ENCODE data around the gene WDR82. TPM values are rescaled to one million over a fixed set of nuclear protein-coding genes. Genes with fewer than 3 reads are reported as not detected.

Gene WDR82
- total RNA-seq, 1 donor from 2014 or later: 71.5 TPM

DNA sequence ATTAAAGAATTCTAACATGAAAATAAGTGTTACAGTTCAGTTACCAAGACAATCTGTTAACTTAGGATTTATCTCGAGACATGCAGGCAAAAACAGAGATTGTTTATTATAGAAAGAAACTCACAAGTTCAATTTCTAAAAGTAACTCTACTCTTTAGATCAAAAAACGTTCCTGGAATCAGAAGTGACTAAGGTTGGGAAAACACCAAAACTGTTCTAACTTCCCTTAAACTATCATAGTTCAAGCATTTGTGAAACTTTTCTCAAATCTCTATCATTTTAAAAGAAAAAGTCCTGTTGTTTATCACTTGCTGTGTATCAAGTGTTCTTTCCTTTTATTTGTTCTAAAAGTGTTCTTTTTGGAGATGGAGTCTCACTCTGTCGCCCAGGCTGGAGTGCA is 8.7 kb downstream of the WDR82 start:
- intact Hi-C loops (cut with DNase I): no loop called here
- no peak for DNase-seq (ENCODE audit: low spot score)
- ATAC-seq: no peak

- ATAC-seq (no peak), DNase-seq (ENCODE audit: low spot score) (no peak)
Observed at GRCh38 chr3:52268036-52268435, 10.4 kb downstream of the WDR82 start.

DNA sequence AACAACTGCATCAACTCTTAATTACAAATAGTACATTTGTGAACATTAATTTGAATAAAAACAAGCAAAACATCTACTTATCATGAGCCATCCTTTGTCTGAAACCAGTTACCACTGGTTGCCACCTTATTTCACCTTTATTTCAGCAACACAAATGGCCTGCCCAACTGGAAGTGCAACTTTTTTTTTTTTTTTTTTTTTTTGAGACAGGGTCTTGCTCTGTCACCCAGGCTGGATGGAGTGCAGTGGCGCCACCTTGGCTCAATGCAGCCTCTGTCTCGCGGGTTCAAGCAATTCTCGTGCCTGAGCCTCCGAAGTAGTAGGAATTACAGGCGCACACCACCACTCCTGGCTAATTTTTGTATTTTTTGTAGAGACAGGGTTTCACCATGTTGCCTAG is 13.1 kb downstream of the WDR82 start:
- DNase-seq (ENCODE audit: low spot score): no peak
- intact Hi-C loops (cut with DNase I): no loop called here
- ATAC-seq: no peak

More at GRCh38 chr3:52268036-52268435, 10.4 kb downstream of the WDR82 start:
- intact Hi-C loops (cut with DNase I): no loop called here

GRCh38 chr3:52262447-52262846 is 16.0 kb downstream of the WDR82 start:
- DNase-seq (ENCODE audit: low spot score): no peak

DNA sequence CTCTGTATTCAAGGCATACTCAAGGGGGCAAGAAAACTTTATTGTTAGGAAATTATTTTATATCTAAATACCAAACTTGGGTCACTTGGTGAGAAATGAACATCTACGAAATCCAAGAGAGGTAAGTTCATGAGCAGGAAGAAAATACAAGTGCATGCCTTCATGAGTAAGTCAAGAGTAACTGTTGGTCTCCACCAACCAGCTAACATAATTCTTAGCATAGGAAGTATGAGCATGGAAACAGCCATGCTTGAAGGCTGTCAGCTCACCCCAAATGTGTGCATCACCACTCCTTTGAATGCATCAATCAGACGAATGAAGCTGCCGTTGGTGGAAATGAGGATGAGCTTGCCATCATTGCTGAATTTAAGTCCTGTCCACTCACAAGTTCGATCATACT is 19.0 kb downstream of the WDR82 start:
- no peak for ATAC-seq
- intact Hi-C loops (cut with DNase I): no loop called here
- no peak for DNase-seq (ENCODE audit: low spot score)

More at GRCh38 chr3:52262447-52262846, 16.0 kb downstream of the WDR82 start:
- intact Hi-C loops (cut with DNase I): no loop called here
- ATAC-seq: no peak

DNA sequence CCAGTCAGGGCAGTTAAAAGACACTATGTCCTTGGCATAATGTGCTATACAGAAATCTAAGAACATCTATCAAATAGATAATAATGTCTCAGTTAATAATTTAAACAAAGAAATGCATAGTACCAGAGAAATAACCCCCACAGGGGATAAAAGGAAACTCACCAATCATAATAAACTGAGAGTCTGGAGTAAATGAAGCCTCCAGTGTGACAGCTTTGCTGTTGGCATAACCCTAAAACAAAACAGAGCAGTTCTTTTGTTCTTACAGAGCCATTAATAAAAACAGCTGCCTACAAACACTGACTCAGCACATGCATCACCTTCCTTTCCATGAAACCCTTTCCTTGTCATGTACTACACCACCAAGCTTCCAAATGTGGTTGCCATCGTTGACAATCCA is 19.4 kb downstream of the WDR82 start:
- intact Hi-C loops (cut with DNase I): no loop called here
- ATAC-seq: no peak
- DNase-seq (ENCODE audit: low spot score): no peak

DNA sequence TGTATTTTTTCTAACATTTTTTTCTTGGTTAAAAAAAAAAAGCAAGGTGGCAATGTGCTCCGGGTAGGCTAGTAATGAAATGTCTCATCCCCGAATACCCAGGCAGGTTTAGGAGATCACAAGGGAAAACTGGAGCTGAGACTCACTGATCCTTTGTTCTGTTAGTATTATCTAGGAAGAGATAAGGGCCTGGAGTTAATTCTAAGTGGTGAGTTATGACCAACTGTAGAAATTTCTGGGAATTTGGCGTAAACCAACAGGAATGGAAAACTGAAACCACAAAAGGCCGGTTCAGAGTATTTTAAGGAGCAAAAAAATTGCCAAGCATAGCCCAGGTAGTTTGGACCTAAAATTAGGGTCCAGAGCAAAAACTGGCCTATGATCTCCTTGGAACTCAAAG is 20.5 kb downstream of the WDR82 start:
- DNase-seq (ENCODE audit: low spot score) (no peak), ATAC-seq (no peak)
- intact Hi-C loops (cut with DNase I): no loop called here

GRCh38 chr3:52256622-52257021 is 21.8 kb downstream of the WDR82 start:
- intact Hi-C loops (cut with DNase I): no loop called here
- DNase-seq (ENCODE audit: low spot score) (no peak), ATAC-seq (no peak)

DNA sequence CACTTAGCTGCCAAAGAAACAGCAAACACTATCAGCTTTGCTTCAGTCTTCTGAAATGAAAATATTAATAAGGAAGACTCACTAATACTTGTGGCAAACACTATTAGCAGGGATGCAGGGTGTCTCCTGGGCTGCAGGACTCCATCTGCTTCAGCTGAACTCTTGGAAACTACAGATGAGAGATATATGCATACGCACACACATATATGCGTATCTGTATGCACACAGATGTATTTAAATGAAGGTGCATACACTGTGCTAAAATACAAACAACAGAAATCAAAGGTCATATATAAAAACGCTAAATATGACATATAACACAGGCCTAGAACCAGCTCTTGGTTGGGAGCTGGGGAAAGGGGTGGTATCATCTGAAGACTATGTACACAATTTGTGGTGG is 22.3 kb downstream of the WDR82 start:
- no peak for ATAC-seq

GRCh38 chr3:52254608-52255007 is 23.8 kb downstream of the WDR82 start:
- intact Hi-C loops (cut with DNase I): no loop called here
- DNase-seq (ENCODE audit: low spot score) (no peak), ATAC-seq (no peak)

More for the DNA sequence above, 22.3 kb downstream of the WDR82 start:
- no peak for DNase-seq (ENCODE audit: low spot score)
- intact Hi-C loops (cut with DNase I): no loop called here

DNA sequence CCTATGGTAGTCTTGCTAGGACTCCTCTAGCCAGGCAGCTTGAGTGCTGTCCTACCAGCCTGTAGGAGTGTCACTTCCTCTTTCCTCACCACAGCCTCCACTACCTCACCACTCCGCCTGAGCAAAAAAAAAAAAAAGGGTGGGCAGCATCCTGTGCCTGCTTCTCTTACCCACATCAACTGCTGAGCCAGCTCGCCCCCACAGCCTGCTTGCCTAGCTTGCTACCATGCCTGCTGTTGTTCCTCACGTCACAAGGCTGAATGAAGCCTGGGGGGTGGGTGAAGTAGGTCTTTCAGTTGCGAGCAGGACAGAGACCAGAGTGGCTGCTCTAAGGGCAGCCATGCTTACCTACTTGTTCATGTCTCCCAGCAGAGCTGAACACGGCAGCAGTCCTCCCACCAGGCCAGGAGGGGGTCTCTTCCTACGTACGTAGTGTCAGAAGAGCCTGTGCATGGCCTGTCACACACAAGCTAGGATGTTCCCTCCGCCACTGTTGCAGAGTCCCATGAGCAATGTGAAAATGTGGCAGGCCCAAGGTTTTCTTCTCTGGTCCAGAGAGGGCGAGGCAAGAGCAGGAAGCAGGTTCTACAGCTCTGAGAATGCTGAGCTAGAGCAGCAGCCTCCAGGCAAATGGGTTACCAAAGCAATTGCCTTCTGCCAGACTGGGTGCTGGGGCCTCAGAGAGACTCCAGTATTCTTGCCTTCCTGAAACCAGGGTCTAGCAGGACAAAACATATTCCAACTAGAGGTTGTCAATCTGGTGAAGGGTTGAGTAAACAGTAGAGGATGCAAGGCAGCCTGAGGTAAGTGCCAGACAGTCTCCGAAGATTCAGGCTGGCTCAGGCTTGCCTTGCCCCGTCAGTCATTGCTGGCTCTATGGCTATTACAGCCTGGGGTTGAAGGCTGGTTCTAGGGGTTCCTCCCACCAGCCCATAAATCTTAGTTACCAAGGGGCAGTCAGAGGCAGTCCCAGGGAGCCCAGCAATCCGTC is 24.8 kb downstream of the WDR82 start:
- DNase-seq (ENCODE audit: low spot score) (no peak), ATAC-seq (peak; percentile 75)
- intact Hi-C loops (cut with DNase I): no loop called here

DNA sequence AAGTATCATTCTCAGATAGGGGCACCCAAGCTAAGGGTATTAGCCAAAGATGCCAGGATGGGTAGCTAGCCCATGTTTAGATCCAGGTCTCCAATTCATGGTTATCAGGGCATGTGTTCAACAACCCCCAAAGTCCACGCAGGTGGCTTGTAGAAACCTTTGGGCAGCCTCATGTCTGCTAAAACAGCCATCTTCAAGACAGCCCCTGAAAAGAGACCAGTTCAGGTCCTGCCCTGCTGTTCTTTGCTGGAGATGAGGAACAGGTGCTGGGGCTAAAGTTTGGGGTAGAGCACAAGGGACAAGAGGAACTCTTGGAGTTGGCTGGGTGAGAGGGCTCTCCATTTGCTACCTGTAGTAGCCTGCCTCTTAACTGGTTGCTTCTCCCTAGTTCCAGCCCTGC is 28.3 kb downstream of the WDR82 start:
- DNase-seq (ENCODE audit: low spot score) (no peak), ATAC-seq (no peak)
- intact Hi-C loops (cut with DNase I): no loop called here

- ATAC-seq (no peak), DNase-seq (ENCODE audit: low spot score) (no peak)
- intact Hi-C loops (cut with DNase I): no loop called here
Observed at GRCh38 chr3:52249683-52250082, 28.8 kb downstream of the WDR82 start.

- DNase-seq (ENCODE audit: low spot score): no peak
- no peak for ATAC-seq
- intact Hi-C loops (cut with DNase I): no loop called here
Observed at GRCh38 chr3:52248816-52249547, 29.5 kb downstream of the WDR82 start.

DNA sequence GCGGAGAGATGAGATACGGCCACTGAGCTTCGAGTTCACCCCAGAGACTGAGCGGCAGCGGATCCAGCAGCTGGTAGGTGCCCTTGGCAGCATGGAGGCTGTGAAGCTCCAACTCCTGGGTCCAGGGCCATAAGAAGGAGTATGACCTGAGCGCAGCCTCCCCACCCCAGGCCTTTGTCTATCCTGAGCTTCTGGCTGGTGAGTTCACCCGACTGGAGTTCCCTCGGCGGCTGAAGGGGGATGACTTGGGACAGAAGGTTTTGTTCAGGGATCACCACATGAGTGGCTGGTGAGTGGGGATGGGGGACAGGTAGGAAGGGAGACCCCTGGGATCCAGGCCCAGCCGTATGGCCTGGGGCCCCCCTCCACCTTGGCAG is 30.3 kb downstream of the WDR82 start:
- no peak for ATAC-seq
- intact Hi-C loops (cut with DNase I): no loop called here
- no peak for DNase-seq (ENCODE audit: low spot score)

DNA sequence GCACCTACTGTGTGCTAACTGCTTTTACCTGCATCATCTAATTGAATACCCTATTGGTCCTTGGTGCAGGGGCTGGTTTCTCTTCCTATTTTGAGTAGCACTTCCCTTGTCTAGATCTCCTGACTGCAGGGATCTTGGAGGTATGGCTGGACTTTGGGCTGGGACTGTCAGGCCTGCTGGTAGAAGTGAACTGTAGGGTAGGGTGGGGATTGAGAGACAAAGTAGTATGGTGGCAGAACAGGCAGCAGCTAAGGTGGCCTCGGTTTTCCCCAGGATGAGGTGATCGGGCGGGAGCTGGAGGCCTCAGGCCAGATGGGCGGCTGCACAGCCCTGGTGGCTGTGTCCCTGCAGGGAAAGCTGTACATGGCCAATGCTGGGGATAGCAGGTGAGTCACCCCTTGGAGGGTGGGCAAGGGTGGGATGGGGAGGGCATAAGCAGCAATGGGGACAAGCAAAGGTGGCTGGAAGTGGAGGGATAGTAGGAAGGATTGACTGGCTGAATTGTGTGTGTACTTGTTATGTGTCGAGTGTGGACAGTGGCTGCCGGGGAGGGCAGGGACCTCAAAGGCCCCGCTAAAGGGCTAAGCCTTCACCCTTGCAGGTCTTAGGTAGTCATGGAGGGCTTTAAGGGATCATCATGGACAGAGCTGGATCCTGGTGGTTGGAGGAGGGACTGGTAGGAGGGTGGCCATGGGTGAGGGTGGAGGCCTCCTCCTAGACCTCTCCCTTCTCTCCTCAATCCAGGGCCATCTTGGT is 30.9 kb downstream of the WDR82 start:
- DNase-seq (ENCODE audit: low spot score) (no peak), ATAC-seq (no peak)
- intact Hi-C loops (cut with DNase I): no loop called here

DNA sequence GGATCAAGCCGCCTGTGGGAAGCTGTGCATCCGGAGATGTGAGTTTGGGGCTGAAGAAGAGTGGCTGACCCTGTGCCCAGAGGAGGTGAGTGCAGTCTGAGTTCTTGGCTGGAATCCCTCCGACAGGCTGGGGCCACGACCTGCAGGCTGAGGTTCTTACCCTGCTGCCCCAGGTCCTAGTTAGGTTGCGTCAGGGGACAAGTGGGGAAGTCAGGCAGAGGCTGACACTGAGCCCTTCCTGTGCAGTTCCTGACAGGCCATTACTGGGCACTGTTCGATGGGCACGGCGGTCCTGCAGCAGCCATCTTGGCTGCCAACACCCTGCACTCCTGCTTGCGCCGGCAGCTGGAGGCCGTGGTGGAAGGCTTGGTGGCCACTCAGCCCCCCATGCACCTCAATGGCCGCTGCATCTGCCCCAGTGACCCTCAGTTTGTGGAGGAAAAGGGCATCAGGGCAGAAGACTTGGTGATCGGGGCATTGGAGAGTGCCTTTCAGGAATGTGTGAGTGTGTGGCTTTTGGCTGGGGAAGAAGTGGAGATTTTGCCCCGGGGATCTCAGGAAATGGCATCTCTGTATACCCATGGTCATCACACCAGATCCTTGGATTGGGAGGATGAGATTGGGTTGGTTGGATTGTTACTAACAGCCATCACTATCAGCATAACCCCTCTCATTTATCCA is 31.6 kb downstream of the WDR82 start:
- intact Hi-C loops (cut with DNase I): no loop called here
- ATAC-seq (peak; percentile 6), DNase-seq (ENCODE audit: low spot score) (peak; percentile 58)

GRCh38 chr3:52246264-52246620 is 32.2 kb downstream of the WDR82 start:
- DNase-seq (ENCODE audit: low spot score) (no peak), ATAC-seq (peak; percentile 16)
- intact Hi-C loops (cut with DNase I): no loop called here
